GM12878 (cell line): Measurements from ENCODE around the gene PTGR3. TPM values are rescaled to one million over a fixed set of nuclear protein-coding genes. Genes with fewer than 3 reads are reported as not detected.

Experiments
- ATAC-seq: fragments of 200-7000 bp; cut with Tn5 transposase; 3 replicates; pipeline ENCODE4 v1.9.1; 2020; ENCODE audit warnings: mild to moderate bottlenecking, moderate library complexity
- BruUV-seq: library from RNA; stranded (reverse); fragments of 400-500 nt; replicated peaks from 2 replicates; lab custom pipeline; 2021; lab: Mats Ljungman, UMichigan
- CTCF ChIA-PET: fragments of 300-600 bp; sonication (Branson Sonifier 250); formaldehyde crosslinking; extraction: SDS; loops from one replicate; lab custom pipeline; 2021; ENCODE audit warnings: inconsistent platforms; lab: Yijun Ruan, JAX
- POLR2A ChIA-PET: fragments of 350-600 bp; formaldehyde crosslinking; extraction: SDS; loops from one replicate; lab custom pipeline; 2021; ENCODE audit warnings: inconsistent platforms; lab: Charles Lee
- RAD21 ChIA-PET: fragments of 300-600 bp; sonication (Branson Sonifier 250); formaldehyde crosslinking; loops from one replicate; lab custom pipeline; 2023; ENCODE audit warnings: antibody characterized with exemption; ENCODE audit not compliant: unreplicated experiment; lab: Charles Lee
- SMC1A ChIA-PET: fragments of 300-600 bp; sonication (Branson Sonifier 250); formaldehyde crosslinking; loops from one replicate; lab custom pipeline; 2023; ENCODE audit not compliant: unreplicated experiment, uncharacterized antibody; lab: Charles Lee
- DNase-seq: peaks from one replicate; pipeline ENCODE4 v3.0.0-alpha.2; 2011; ENCODE audit warnings: low read depth, low spot score
- FAIRE-seq: peaks from 3 replicates; lab custom pipeline; 2011; peaks lifted over from hg19 to GRCh38; lab: Jason Lieb, UNC
- H2AFZ ChIP-seq: 2 replicates; pipeline ENCODE4 v1.6.0; 2011; ENCODE audit warnings: low read depth, low read length, control low read depth; ENCODE audit not compliant: control insufficient read depth
- H3K27ac ChIP-seq: 2 replicates; pipeline ENCODE4 v1.5.1; 2011; ENCODE audit warnings: control low read depth; ENCODE audit not compliant: control insufficient read depth, insufficient read depth
- H3K27me3 ChIP-seq, 2 experiments: replicated peaks in 1 of 2; 2 replicates each; pipeline versions ENCODE4 v1.6.0 to v1.6.1; 2011; ENCODE audit warnings: low read length in 1 of 2; ENCODE audit not compliant: control insufficient read depth in 2 of 2, insufficient read depth in 2 of 2
- H3K36me3 ChIP-seq, 2 experiments: 2 replicates each; pipeline ENCODE4 v1.5.1; 2011; ENCODE audit warnings: low read length in 1 of 2; ENCODE audit not compliant: control insufficient read depth in 2 of 2, insufficient read depth in 2 of 2
- H3K4me1 ChIP-seq: 2 replicates; pipeline ENCODE4 v1.6.1; 2011; ENCODE audit warnings: mild to moderate bottlenecking, low read length, moderate library complexity, mixed read lengths; ENCODE audit not compliant: control insufficient read depth, insufficient read depth
- H3K4me2 ChIP-seq: 2 replicates; pipeline ENCODE4 v1.6.0; 2011; ENCODE audit warnings: control low read depth; ENCODE audit not compliant: control insufficient read depth, insufficient read depth
- H3K4me3 ChIP-seq: fragments of 200-600 bp; sonication (generic); 2 replicates; pipeline ENCODE4 v1.5.1; 2016
- H3K79me2 ChIP-seq: 2 replicates; pipeline ENCODE4 v1.6.0; 2011; ENCODE audit warnings: low read length; ENCODE audit not compliant: control insufficient read depth, insufficient read depth
- H3K9ac ChIP-seq: 2 replicates; pipeline ENCODE4 v1.8.0; 2011; ENCODE audit warnings: low read length, control low read depth, mixed read lengths; ENCODE audit not compliant: control insufficient read depth, insufficient read depth
- H3K9me3 ChIP-seq: replicated peaks from 3 replicates; pipeline ENCODE4 v1.5.1; 2011; ENCODE audit warnings: mild to moderate bottlenecking, low read length; ENCODE audit not compliant: control insufficient read depth, insufficient read depth
- H4K20me1 ChIP-seq: 2 replicates; pipeline ENCODE4 v1.6.0; 2011; ENCODE audit not compliant: control insufficient read depth, insufficient read depth
- BHLHE40 ChIP-seq, 2 experiments: fragments of 450-650 bp in 1 of 2; IDR thresholded peaks; 2 replicates each; pipeline ENCODE4 v1.6.1; 2011 to 2017; ENCODE audit warnings: low read depth in 2 of 2, borderline replicate concordance in 1 of 2, improper control_type of control experiment in 1 of 2, low read length in 1 of 2, mild to moderate bottlenecking in 1 of 2
- CREB1 ChIP-seq: IDR thresholded peaks from 2 replicates; pipeline ENCODE4 v1.6.1; 2012; ENCODE audit warnings: low read depth, mild to moderate bottlenecking, inconsistent platforms
- HCFC1 ChIP-seq: fragments of 150-350 bp; IDR thresholded peaks from 2 replicates; pipeline ENCODE4 v1.6.1; 2014; ENCODE audit warnings: low read length
- RBBP5 ChIP-seq: fragments of 200-600 bp; sonication (generic); conservative IDR thresholded peaks from 2 replicates; pipeline ENCODE4 v1.6.1; 2016
- RFX5 ChIP-seq: IDR thresholded peaks from 2 replicates; pipeline ENCODE4 v1.6.1; 2011; ENCODE audit warnings: low read depth, low read length, improper control_type of control experiment
- RUNX3 ChIP-seq: IDR thresholded peaks from 2 replicates; pipeline ENCODE4 v1.6.1; 2012; ENCODE audit warnings: low read length, inconsistent platforms
- SMARCA5 ChIP-seq: fragments of 450-650 bp; IDR thresholded peaks from 2 replicates; pipeline ENCODE4 v1.6.1; 2017; ENCODE audit warnings: mild to moderate bottlenecking
- SPI1 ChIP-seq: IDR thresholded peaks from 2 replicates; pipeline ENCODE4 v1.6.1; 2011; ENCODE audit warnings: low read depth, mild to moderate bottlenecking, low read length, moderate library complexity, borderline replicate concordance; ENCODE audit not compliant: insufficient read depth
- SREBF1 ChIP-seq: IDR thresholded peaks from 2 replicates; pipeline ENCODE4 v1.6.1; 2012; ENCODE audit warnings: mild to moderate bottlenecking, low read length
- USF2 ChIP-seq: IDR thresholded peaks from 2 replicates; pipeline ENCODE4 v1.6.1; 2011; ENCODE audit warnings: low read depth, low read length, improper control_type of control experiment, borderline replicate concordance
- ZNF207 ChIP-seq: fragments of 450-650 bp; IDR thresholded peaks from 2 replicates; pipeline ENCODE4 v1.6.1; 2014; ENCODE audit warnings: antibody characterized with exemption, mild to moderate bottlenecking, borderline replicate concordance
- ZNF24 ChIP-seq: fragments of 450-650 bp; IDR thresholded peaks from 2 replicates; pipeline ENCODE4 v1.6.1; 2017; ENCODE audit warnings: antibody characterized with exemption, mild to moderate bottlenecking
- ZZZ3 ChIP-seq: IDR thresholded peaks from 2 replicates; pipeline ENCODE4 v1.6.1; 2011; ENCODE audit warnings: low read depth; ENCODE audit not compliant: control insufficient read depth, insufficient read length
- WGBS: methylation state at CpG from one replicate; pipeline ENCODE4 v1.1.6; 2016; ENCODE audit warnings: low lambda C conversion rate; ENCODE audit not compliant: insufficient replicate concordance, insufficient coverage; ENCODE audit errors: missing lambda C conversion rate; 5-methylcytosine and 5-hydroxymethylcytosine counted together
- in situ Hi-C: fragments of 300-500 bp; cut with MboI; formaldehyde crosslinking; loops from 9 replicates; pipeline ENCODE4 v1.14.3; 2018; ENCODE audit warnings: mixed read lengths
- intact Hi-C: fragments of 100-400 bp; cut with micrococcal nuclease; formaldehyde crosslinking; loops from one replicate; pipeline ENCODE4 v1.14.2; 2022; ENCODE audit not compliant: unreplicated experiment
- polyA plus RNA-seq, 11 experiments: library from polyadenylated mRNA; depleted of rRNA in 4 of 11; unstranded in 6 of 11; stranded (reverse) in 5 of 11; fragments of >200 nt; fragmentation: Nextera tagmentation in 4 of 11; fragmentation: Illumina TruSeq in 1 of 11; extraction: Ambion mirVana in 4 of 11; extraction: Trizol in 1 of 11; gene quantifications; 1 replicate in 1 of 11; 2 replicates in 10 of 11; pipeline versions ENCODE4 v1.2.1 to v1.2.3, GENCODE V29; 2011 to 2016; ENCODE audit warnings: inconsistent platforms in 2 of 11, missing spikeins in 2 of 11, low read depth in 1 of 11
- total RNA-seq, 4 experiments: library from RNA; depleted of rRNA in 3 of 4; stranded (reverse); fragments of >200 nt in 3 of 4; fragmentation: Illumina TruSeq in 1 of 4; extraction: Trizol in 1 of 4; gene quantifications; 2 replicates each; pipeline versions ENCODE4 v1.2.1 to v1.2.3, GENCODE V29; 2013 to 2021
- TF ChIP-seq, protein P1 (sequence below): IDR thresholded peaks from 2 replicates; pipeline ENCODE4 v1.6.1; 2011; ENCODE audit warnings: borderline replicate concordance, low read depth, mild to moderate bottlenecking, moderate library complexity, mixed read lengths, low read length; ENCODE audit not compliant: insufficient read depth; ENCODE audit errors: extremely low read length

Gene PTGR3
- total and polyA plus RNA-seq, 10 of the 15 experiments (the other 5 are each of a cell fraction or from before 2014, with no cell fraction given): 6.2 to 69.8 (median 21.9) TPM

DNA sequence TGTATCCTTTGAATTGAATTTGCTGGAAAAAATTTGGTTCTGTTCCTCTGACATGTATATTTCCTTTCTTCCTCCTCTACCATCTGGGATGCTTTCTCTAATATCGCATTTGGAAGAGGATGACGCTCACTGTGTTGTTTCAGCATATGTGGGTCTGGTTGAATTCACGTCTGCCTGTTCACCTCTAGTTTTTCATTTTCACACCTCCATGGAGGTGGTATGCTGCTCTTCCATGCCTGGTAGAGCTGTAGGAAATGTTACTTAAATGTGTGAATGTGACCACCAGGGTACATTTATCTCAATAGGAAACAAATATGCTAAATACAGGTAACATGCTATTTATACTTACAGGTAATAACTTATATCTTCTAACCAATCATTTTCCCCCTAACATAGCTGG lies 46.2 kb upstream of the PTGR3 start:
- FAIRE-seq: peak; percentile 54
- Histone ChIP-seq H3K9ac (no peak overlapping the region), H3K79me2 (no peaks in the 10 kb centered on the region; the same call in 1 of the 2 replicates), H3K4me2 (no peak overlapping the region), H3K27ac (no peak overlapping the region), H3K27me3 (no peaks in the 10 kb centered on the region), H2AFZ (no peak overlapping the region), H4K20me1 (no peaks in the 10 kb centered on the region), H3K4me1 (no peaks in the 10 kb centered on the region), H3K9me3 (no peaks in the 10 kb centered on the region), H3K36me3 (no peaks in the 10 kb centered on the region), H3K4me3 (no peak overlapping the region)
- DNase-seq: no peak
- RAD21 ChIA-PET: interaction anchor here (0.8 kb wide), 1 partner anchor 9 kb away, joined by 3 read pairs; no protein-coding TSS in a partner anchor
- no peak for TF ChIP-seq SREBF1
- TF ChIP-seq, protein P1, sequence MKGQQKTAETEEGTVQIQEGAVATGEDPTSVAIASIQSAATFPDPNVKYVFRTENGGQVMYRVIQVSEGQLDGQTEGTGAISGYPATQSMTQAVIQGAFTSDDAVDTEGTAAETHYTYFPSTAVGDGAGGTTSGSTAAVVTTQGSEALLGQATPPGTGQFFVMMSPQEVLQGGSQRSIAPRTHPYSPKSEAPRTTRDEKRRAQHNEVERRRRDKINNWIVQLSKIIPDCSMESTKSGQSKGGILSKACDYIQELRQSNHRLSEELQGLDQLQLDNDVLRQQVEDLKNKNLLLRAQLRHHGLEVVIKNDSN: no peak
- no peak for TF ChIP-seq SMARCA5
- TF ChIP-seq RBBP5: no peak
- no peak for TF ChIP-seq RUNX3
- no peak for TF ChIP-seq ZNF24
- no peak for TF ChIP-seq CREB1
- no peak for TF ChIP-seq HCFC1
- no peak for TF ChIP-seq RFX5
- no peak for TF ChIP-seq USF2
- no peak for TF ChIP-seq SPI1
- no peak for TF ChIP-seq ZZZ3
- TF ChIP-seq ZNF207: no peak
- TF ChIP-seq BHLHE40 (IDR thresholded peaks at IDR 0.05; ENCODE audit: borderline replicate concordance in 1 of 2, low read depth in 2 of 2, low read length in 1 of 2): no peak
- no TSS peak for BruUV-seq
- intact Hi-C loops: no loop called here
- WGBS: 90% methylated on average over 3 of the region's 3 CpGs
- ATAC-seq: no peak
- in situ Hi-C loops: no loop called here
- POLR2A ChIA-PET: no interaction called here
- SMC1A ChIA-PET: interaction anchor here (0.5 to 2.3 kb wide), 4 partner anchors 9 to 67 kb away, joined by 3 to 10 read pairs (median 4); no protein-coding TSS in a partner anchor
- CTCF ChIA-PET: interaction anchor here (2.9 kb wide), 1 partner anchor 11 kb away, joined by 8 read pairs; no protein-coding TSS in a partner anchor
